GM19023 (cell line): Measurements from ENCODE around the gene IMMP2L.

Experiments
- ATAC-seq: cut with Tn5 transposase; IDR thresholded peaks from one replicate; pipeline ENCODE4 v1.9.1; 2021; ENCODE audit warnings: mild to moderate bottlenecking, moderate library complexity; ENCODE audit not compliant: unreplicated experiment

IMMP2L gene

GRCh38 chr7:111051832-111052231, 510.5 kb downstream of the IMMP2L start:
- no peak for ATAC-seq

- no peak for ATAC-seq
Observed at GRCh38 chr7:111050875-111051416, 511.3 kb downstream of the IMMP2L start.

GRCh38 chr7:111049971-111050680, 512.2 kb downstream of the IMMP2L start:
- ATAC-seq, result no peak

DNA sequence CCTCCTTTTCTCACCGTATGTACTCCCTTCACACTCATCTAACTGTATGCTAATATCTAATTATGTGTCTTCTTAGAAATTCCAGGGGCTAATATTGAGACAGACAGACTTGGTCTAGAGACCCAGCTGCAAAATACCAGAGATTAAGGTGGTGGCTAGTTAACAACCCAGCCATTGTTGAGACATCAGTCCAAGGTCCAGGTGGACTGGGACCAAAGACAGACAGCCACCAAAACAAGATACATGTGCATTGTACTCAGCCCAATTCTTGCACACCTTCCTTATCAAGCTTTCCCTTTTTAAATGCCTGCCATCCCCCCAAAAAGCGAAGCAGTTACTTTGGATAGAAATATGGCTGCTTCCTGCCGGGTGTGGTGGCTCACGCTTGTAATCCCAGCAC, 514.7 kb downstream of the IMMP2L start:
- no peak for ATAC-seq

DNA sequence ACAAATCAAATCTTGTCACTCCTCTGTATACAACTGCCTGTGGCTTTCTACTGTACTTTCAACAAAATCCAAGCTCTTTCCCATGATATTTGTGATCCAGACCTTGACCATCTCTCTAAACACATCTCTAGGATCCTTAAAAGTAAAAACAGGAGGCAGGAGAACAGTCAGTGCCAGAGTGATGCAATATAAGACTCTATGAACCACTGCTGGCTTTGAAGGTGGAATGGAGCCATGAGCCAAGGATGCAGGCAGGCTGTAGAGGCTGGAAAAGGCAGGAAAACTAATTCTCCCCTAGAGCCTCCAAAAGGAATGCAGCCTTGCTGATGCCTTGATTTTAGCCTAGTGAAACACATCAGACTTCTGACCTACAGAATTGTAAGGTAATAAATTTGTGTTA, 516.8 kb downstream of the IMMP2L start:
- no peak for ATAC-seq

DNA sequence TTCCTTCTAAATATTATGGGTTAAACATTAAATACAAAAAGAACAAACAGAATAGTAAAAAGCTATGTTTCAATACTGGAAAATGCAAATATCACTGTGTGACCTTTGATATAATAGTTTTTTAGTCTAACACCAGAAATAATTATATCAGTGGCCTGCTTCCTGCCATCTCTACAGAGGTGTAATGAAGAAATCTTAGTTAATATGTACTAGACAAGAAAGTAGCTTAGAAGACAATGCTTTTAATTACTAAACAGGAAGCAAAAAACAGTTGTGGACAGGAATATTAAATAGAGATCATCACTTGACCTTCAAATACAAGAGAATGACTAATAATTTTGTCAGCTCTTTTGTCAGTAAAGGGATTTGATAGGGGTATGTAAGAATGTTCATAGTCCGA, 518.7 kb downstream of the IMMP2L start:
- ATAC-seq, result peak; percentile 84

- no peak for ATAC-seq
Observed at GRCh38 chr7:111042842-111043241, 519.5 kb downstream of the IMMP2L start.

DNA sequence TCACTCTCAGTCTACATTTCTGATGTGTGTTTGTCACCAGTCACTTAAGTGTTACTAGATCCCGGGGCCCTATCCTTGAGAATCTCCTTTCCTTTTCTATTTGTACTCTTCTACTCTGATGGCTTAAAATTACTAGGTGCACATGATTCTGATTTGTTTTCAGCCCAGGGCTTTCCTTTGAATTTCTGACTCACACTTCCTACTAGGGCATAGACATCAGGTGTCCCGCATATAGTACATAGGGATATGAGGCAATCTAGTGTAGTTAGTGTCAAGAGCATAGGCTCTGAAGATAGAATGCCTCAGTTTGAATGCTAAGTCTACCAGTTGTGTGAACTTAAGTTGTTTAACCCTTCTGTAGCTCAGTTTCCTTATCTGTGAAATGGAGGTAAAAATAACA, 520.7 kb downstream of the IMMP2L start:
- ATAC-seq, result no peak

GRCh38 chr7:111038185-111038584, 524.1 kb downstream of the IMMP2L start:
- no peak for ATAC-seq

DNA sequence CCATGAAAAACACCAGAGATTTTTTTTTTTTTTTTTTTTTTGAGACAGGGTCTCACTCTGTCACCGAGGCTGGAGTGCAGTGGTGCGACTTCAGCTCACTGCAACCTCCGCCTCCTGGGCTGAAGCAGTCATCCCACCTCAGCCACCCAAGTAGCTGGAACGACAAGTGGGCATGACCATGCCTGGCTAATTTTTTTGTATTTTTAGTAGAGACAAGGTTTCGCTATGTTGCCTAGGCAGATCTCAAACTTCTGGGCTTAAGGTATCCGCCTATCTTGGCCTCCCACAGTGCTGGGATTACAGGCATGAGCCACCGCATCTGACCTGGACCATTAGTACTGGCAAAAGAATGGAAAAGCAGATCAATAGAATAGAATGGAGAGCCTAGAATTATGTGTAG, 530.4 kb downstream of the IMMP2L start:
- ATAC-seq, result no peak

DNA sequence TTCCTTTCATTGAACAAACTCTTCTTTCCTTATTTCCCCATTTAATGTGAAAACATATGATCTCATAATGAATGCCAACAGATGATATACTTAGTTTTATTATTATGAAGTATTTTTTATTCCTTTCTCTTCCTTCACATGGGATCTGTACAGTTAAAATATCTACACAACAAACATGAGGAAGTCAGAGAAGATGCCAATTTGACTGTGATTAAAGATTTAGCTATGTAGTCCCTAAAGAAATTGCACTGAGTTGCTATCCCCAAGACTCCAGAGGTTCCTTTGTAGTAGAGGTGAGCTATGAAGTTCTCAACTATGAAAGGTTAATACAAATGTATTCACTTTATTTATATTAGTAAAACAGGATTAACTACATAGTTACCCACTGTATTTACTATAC, 532.0 kb downstream of the IMMP2L start:
- ATAC-seq, result no peak

GRCh38 chr7:111029574-111030251, 532.6 kb downstream of the IMMP2L start:
- peak; percentile 47 for ATAC-seq

- no peak for ATAC-seq
Observed at GRCh38 chr7:111029141-111029572, 533.1 kb downstream of the IMMP2L start.

DNA sequence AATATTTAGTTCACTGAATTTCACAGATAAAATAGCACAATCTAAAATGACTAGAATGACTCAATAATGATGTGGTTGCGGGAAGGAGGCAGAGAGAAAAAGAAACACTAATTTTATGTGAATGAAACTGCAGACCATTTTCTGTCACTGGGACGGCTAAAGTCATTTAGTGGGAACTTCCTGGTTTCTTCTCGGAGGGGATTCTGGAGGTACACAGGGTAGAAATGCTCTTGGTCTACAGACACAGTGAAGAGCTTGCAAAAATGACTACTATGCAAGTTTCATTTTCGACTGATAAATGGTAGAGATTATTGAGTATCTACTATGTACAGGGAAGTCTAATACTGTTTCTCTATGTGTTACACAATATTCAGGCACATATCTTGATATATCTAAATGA, 534.9 kb downstream of the IMMP2L start:
- no peak for ATAC-seq

DNA sequence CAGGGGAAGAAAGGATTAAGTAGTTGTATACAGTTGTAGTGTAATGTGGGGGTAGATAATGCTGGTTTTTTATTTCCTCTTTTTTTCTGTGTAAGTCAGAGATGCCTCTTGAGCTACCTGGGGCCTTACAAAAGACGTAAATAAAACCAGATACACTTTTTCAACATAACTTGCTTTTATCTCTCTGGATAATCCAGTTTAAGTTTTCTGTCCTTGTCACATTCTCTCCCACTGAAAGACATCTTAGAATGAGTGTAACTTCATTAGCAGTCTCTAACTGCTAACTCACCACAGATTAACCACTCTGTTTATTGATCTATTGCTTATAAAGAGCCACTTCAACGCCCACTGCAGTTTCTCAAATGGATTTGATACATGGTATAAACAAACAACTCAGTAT, 535.5 kb downstream of the IMMP2L start:
- ATAC-seq, result no peak

- no peak for ATAC-seq
Observed at GRCh38 chr7:111026343-111026742, 535.9 kb downstream of the IMMP2L start.

DNA sequence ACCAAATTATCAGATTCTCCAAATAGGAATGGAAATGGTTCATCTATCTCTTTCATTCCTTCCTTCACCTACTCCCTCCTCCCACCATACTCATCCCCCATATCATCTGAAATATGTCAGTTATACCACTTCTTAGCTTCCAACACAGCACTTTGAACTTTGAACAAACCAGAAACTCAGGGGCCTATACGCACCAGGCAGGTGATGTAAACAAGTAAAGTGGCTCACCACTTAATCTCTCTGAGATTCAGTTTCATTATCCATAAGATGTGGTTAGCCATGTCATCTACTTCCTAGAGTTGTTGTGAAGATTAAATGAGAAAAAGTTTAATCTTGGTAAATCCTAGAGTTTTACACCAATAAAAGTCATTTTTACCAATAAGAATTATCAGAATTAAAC, 537.3 kb downstream of the IMMP2L start:
- ATAC-seq, result no peak

DNA sequence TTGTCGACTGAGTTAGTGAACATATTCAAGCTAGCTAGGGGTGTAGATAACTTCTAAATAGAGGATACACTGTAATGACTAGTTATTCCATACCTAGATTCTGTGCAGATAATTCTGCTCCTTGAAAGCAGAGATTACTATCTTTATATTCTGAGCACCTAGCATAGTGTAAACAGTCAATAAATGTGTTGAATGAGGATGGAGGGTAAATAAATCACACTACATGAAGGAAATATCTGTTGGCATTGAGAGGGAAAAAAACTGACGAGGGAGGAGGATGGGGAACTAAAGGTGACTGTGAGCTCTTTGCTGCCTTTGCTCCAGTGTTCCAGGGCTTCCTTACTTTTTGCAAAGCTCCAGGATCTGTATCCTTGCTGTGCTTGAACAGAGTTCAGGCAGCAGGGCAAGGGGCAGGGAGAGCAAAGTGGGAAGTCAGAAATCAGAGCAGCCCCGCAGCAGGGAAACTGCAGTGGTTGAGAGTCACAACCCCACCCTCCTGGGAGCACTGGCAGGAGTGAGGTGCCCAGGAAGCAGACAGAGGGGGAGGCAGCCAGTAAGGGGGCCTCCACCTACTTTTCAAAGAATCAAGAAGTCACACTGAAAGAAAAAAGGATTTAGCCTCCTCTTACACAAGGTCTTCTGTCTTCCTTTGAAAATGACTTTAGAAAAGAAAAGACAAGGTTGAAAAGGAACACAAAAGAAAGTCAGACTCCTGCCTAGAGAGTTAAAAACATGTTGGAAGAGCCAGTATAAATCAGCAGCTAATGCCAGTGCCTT, 543.1 kb downstream of the IMMP2L start:
- ATAC-seq, result no peak

GRCh38 chr7:111018447-111018846, 543.8 kb downstream of the IMMP2L start:
- ATAC-seq, result no peak

DNA sequence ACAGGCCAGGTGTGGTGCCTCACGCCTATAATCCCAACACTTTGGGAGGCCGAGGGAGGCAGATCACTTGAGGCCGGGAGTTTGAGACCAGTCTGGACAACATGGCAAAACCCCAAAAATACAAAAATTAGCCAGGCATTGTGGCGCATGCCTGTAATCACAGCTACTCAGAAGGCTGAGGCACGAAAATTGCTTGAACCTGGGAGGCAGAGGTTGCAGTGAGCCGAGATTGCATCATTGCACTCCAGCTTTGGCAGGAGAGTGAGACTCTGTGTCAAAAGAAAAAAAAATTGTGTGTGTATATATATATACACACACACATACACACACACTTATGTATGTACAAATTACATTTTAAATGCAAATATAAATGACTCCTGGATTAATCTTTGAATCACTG, 548.2 kb downstream of the IMMP2L start:
- ATAC-seq, result no peak

GRCh38 chr7:111012799-111013675, 549.3 kb downstream of the IMMP2L start:
- peak; percentile 92 for ATAC-seq
